Ramos (cell line): Measurements from ENCODE around the gene CES4A.
"Not testable (repeated sequence)": the region's sequence is repeated elsewhere in the genome, so short reads cannot be mapped to it uniquely, and the experiment has no call there.

Experiments used
- in situ Hi-C: fragments of 300-500 bp; cut with MboI; formaldehyde crosslinking; loops from one replicate; pipeline ENCODE4 v1.14.3; 2022; ENCODE audit warnings: low sequenced_read_pairs; ENCODE audit not compliant: unreplicated experiment

CES4A gene

DNA sequence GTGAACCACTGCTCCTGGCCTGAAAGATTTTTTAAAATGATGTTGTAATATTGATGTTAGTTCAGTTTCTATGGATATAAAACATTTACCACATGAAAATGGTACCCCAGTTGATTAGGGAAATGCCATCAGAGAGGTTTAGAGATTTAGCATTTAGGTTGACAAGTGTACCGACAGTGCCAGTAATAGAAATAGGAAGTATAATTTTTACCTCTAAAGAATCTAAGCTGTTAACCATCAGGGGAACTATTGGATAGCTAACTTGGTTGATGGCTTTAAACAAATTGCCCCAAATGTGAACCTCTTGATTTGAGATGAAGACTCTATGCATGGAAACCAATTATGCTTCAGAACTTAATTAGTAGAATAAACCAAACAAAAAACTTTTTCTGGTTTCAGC lies 47.0 kb downstream of the CES4A start:
- in situ Hi-C loops = no loop called here

DNA sequence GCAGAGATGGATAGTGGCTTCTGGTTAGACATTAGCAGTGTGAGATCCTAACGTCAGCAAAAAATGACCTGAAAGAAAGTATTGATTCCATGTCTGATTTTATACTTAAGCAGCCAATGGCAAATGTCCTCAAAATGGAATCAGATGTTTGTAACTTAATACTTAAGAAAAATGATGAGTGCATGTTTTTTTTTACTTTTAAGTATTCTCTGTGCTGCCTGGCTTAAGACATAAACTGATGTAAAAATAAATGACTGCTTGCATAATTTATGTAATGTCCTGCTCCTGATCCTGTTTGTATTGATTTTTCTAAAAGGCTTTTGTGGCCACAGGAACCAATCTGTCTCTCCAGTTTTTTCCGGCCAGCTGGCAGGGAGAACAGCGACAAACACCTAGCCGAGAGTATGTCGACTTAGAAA lies 47.9 kb downstream of the CES4A start:
- in situ Hi-C loops = no loop called here

DNA sequence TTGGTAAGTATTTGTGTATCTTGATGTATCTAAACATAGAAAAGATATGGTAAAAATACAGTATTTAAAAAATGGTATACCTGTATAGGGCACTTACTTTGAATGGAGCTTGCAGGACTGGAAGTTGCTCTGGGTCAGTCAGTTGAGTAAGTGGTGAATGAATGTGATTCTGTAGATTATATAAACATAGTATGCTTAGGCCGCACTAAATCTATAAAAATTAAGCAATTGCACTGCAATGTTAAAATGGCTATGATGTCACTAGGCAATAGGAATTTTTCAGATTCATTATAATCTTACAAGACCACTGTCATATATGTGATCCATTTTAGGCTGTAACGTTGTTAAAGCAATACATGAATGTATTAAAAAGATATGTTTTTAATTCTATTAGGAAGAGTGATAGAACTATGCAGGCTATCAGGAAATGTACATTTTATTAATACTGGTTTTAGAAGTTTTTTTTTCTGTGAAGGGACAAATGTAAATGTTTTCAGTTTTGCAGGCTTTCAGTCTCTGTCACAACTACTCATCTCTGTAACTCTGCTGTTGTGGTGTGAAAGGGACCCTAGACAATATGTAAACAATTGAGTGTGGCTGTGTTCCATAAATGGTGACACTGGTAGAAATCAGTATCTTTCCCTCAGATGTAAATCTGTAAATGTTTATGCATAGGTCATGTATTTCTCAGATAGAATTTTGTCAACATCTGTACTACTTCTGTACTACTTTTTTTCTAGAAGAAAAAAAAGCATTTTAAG lies 51.1 kb downstream of the CES4A start:
- in situ Hi-C loops = no loop called here

GRCh38 chr16:67040166-67040565 lies 51.8 kb downstream of the CES4A start:
- in situ Hi-C loops = no loop called here

DNA sequence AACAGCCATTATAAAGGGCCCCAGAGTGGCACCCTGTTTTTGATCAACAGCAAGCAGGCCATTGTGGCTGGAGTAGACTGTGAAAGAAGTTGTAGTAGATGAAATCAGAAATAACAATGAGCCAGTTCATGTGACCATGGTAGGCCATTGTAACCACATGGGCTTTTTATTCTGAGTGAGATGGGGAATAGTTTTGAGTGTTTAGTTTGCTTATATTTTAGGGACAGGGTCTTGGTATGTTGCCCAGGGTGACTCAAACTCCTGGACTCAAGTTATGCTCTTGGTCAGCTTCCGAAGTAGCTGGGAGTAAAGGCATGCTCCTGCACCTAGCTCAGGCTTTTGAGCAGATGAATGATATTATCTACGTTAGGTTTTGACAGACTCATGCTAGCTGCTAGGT lies 52.5 kb downstream of the CES4A start:
- in situ Hi-C loops = no loop called here

DNA sequence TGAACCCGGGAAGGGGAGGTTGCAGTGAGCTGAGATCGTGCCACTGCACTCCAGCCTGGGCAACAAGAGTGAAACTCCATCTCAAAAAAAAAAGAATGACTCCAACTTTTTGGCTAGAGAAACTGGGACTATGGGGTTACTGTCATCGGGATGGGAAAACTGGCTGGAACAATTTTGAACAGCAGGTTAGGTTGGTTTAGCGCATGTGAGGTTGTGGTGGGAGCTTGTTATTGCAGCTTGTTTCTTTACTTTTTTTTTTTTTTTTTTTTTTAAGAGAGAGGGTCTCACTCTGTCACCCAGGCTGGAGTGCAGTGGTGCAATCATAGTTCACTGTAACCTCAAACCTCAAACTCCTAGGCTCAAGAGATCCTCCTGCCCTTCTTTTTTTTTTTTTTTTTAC lies 53.1 kb downstream of the CES4A start:
- in situ Hi-C loops = not testable (repeated sequence)

- in situ Hi-C loops = no loop called here
These were observed 55.0 kb downstream of the CES4A start for GRCh38 chr16:67043420-67043819.

DNA sequence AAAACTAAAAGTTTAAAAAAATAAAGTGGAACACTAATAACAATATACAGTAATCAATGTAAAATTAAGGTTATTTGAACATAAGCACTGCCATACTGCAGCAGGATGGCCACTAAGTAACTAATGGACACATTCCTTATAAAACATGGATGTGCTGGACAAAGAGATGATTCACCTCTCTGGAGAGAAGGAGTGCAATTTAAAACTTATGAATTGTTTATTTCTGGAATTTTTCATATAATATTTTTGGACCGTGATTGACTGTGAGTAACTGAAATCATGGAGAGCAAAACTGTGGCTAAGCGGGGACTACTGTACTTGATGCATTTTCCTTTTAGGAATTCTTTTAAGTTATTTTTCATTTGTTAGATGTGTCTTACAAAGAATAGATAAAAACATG lies 62.4 kb downstream of the CES4A start:
- in situ Hi-C loops = no loop called here

GRCh38 chr16:67052399-67052798 lies 64.0 kb downstream of the CES4A start:
- in situ Hi-C loops = no loop called here

DNA sequence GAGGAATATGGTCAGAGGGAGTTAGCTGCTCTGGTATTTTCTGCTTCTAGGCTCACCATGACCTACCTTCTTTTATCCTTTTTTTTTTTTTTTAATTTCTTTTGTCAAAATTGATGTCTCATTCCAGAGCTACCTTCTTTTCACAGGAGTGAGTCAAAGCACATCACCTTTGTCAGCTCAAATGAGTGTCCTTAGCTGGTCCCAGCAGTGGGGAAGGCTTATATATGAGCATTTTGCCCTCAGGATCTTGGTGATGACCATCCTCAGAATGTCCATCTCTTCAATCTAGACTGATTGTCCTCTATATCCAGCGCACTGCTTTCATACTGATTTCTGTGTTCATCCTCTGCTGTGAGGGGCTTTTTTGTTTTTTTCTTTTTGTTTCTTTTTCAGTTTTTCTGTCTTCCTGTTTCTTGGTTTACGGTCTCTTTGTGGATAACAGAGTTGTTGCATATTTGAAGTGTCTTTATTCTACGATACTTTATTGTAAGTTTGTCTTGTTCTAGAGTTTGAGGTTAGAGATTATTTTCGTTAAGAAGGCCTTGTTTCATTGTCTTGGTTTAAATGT lies 65.5 kb downstream of the CES4A start:
- in situ Hi-C loops = no loop called here

- in situ Hi-C loops = no loop called here
These were observed 66.5 kb downstream of the CES4A start for GRCh38 chr16:67054901-67055300.

GRCh38 chr16:67055712-67056487 lies 67.5 kb downstream of the CES4A start:
- in situ Hi-C loops = no loop called here
